SU-DHL-6 (cell line): ENCODE measurements around the gene ETFA.

ENCODE experiments used
- H2AFZ ChIP-seq: fragments of 200-600 bp; sonication (generic); 2 replicates; pipeline ENCODE4 v1.6.1; 2014; ENCODE audit warnings: low read depth, mild to moderate bottlenecking, moderate library complexity, mixed read lengths, antibody characterized with exemption, low read length; ENCODE audit not compliant: severe bottlenecking
- H3F3A ChIP-seq: fragments of 200-600 bp; shearing (Covaris generic); 2 replicates; pipeline ENCODE4 v1.6.0; 2016; ENCODE audit warnings: antibody characterized with exemption, mild to moderate bottlenecking; ENCODE audit not compliant: insufficient read depth
- H3K27ac ChIP-seq: fragments of 200-600 bp; sonication (generic); 2 replicates; pipeline ENCODE4 v1.5.1; 2016; ENCODE audit warnings: low read depth, mild to moderate bottlenecking, low read length, moderate library complexity, mixed read lengths
- H3K27me3 ChIP-seq: fragments of 200-600 bp; sonication (generic), shearing (Covaris generic); 2 replicates; pipeline ENCODE4 v1.6.0; 2014; ENCODE audit warnings: mild to moderate bottlenecking, low read length
- H3K36me3 ChIP-seq: fragments of 200-600 bp; sonication (generic); 2 replicates; pipeline ENCODE4 v1.6.1; 2014; ENCODE audit warnings: mild to moderate bottlenecking, low read length, mixed read lengths
- H3K4me2 ChIP-seq: fragments of 300-600, 200-600 bp; shearing (Covaris generic), sonication (generic); 2 replicates; pipeline ENCODE4 v1.6.0; 2014; ENCODE audit warnings: low read length, low read depth, mild to moderate bottlenecking; ENCODE audit not compliant: poor library complexity, severe bottlenecking
- H3K4me3 ChIP-seq: fragments of 200-600 bp; sonication (generic); 2 replicates; pipeline ENCODE4 v1.5.1; 2014; ENCODE audit warnings: antibody characterized with exemption, low read length, mild to moderate bottlenecking, mixed read lengths; ENCODE audit not compliant: insufficient read depth, poor library complexity, severe bottlenecking
- H3K79me2 ChIP-seq: fragments of 200-600 bp; sonication (generic); 2 replicates; pipeline ENCODE4 v1.6.1; 2014; ENCODE audit warnings: mild to moderate bottlenecking, low read length, moderate library complexity; ENCODE audit not compliant: insufficient read depth
- H3K9ac ChIP-seq: fragments of 200-600 bp; sonication (generic); 2 replicates; pipeline ENCODE4 v1.7.0; 2014; ENCODE audit warnings: mild to moderate bottlenecking, low read length
- H3K9me2 ChIP-seq: fragments of 200-600 bp; sonication (generic); replicated peaks from 2 replicates; pipeline ENCODE4 v1.6.1; 2014; ENCODE audit warnings: low read length; ENCODE audit not compliant: insufficient read depth
- H3K9me3 ChIP-seq: fragments of 200-600 bp; sonication (generic); 2 replicates; pipeline ENCODE4 v1.6.1; 2014; ENCODE audit warnings: low read length, mixed read lengths; ENCODE audit not compliant: insufficient read depth
- H4K20me1 ChIP-seq: fragments of 200-600 bp; sonication (generic); 2 replicates; pipeline ENCODE4 v1.6.1; 2014; ENCODE audit warnings: low read depth, mild to moderate bottlenecking, antibody characterized with exemption, low read length, moderate library complexity, mixed read lengths
- EZH2phosphoT487 ChIP-seq: fragments of 200-600 bp; sonication (generic), shearing (Covaris generic); conservative IDR thresholded peaks from 2 replicates; pipeline ENCODE4 v1.6.1; 2018; ENCODE audit warnings: mild to moderate bottlenecking, antibody characterized with exemption, low read length, moderate library complexity, mixed read lengths
- TF ChIP-seq, protein P1 (sequence below): fragments of 200-600 bp; sonication (generic); IDR thresholded peaks from one replicate; pipeline ENCODE4 v1.5.1; 2017; ENCODE audit warnings: antibody characterized with exemption, mild to moderate bottlenecking, low read length, moderate library complexity; ENCODE audit not compliant: insufficient read depth, poor library complexity, severe bottlenecking

The ETFA gene

DNA sequence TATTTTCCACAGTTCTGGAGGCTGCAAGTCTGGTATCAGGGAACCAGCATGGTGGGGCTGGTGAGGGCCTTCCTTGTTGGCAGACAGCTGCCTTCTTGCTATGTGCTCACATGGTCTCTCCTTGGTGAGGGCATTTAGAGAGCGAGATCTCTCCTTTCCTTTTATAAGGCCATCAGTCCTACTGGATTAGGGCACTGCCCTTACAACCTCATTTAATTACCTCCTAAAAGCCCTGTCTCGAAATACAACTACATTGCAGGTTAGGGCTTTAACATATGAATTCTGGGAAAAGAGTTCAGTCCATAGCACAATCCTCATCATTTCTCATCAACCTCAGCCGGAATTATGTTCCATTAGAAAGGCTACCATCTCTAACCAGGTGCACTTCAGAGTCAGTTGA, 47.2 kb upstream of the ETFA start:
- no peak overlapping the region for H3K4me2 ChIP-seq
- no peaks in the 10 kb centered on the region for H3F3A ChIP-seq
- H3K27me3 ChIP-seq, result no peaks in the 10 kb centered on the region
- no peaks in the 10 kb centered on the region for H3K9me3 ChIP-seq
- no peaks in the 10 kb centered on the region for H3K9me2 ChIP-seq
- no peak for TF ChIP-seq EZH2phosphoT487
- TF ChIP-seq, protein P1, sequence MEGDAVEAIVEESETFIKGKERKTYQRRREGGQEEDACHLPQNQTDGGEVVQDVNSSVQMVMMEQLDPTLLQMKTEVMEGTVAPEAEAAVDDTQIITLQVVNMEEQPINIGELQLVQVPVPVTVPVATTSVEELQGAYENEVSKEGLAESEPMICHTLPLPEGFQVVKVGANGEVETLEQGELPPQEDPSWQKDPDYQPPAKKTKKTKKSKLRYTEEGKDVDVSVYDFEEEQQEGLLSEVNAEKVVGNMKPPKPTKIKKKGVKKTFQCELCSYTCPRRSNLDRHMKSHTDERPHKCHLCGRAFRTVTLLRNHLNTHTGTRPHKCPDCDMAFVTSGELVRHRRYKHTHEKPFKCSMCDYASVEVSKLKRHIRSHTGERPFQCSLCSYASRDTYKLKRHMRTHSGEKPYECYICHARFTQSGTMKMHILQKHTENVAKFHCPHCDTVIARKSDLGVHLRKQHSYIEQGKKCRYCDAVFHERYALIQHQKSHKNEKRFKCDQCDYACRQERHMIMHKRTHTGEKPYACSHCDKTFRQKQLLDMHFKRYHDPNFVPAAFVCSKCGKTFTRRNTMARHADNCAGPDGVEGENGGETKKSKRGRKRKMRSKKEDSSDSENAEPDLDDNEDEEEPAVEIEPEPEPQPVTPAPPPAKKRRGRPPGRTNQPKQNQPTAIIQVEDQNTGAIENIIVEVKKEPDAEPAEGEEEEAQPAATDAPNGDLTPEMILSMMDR, result no peak
- H3K4me3 ChIP-seq, result no peak overlapping the region
- H3K36me3 ChIP-seq, result no peaks in the 10 kb centered on the region
- H3K79me2 ChIP-seq, result no peaks in the 10 kb centered on the region
- H3K27ac ChIP-seq, result no peak overlapping the region
- H2AFZ ChIP-seq, result no peak overlapping the region
- no peak overlapping the region for H3K9ac ChIP-seq
- H4K20me1 ChIP-seq, result no peaks in the 10 kb centered on the region

DNA sequence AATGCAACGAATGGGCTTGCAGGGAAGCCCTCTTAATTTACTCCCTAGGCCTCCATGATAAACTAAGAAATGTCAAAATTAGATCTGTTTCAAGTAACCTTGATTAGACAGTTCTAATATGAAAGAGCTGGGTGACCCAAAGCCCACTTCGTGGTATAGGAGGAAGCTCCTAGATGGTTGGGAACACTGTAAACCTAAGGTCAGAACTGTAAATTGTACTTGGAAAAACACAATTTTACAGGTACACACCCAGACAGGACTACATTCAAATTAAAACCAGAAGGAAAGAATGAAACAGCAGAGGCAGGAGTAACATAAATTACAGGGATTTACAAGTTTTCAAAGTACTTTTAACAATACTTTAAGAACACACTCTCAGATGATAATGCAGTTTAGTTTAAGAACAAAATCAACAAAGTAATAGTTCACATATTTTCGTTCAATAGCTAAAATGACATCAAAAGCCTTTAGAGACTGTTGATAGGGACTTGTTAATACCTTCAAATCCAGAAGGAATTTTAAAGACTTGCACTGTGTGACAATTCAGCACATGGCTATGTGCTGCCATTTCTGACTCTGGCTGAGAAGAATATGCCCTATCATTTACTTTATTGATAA, 43.7 kb upstream of the ETFA start:
- H3K9me3 ChIP-seq, result no peaks in the 10 kb centered on the region
- no peak overlapping the region for H3K4me2 ChIP-seq
- no peak overlapping the region for H3K27ac ChIP-seq
- H4K20me1 ChIP-seq, result 0 out of 2 replicates have a peak, but pooled peaks cover 5% of the 10 kb centered on the region
- H3K9ac ChIP-seq, result no peak overlapping the region
- H3K79me2 ChIP-seq, result no peaks in the 10 kb centered on the region
- no peaks in the 10 kb centered on the region for H3F3A ChIP-seq
- no peaks in the 10 kb centered on the region for H3K27me3 ChIP-seq
- TF ChIP-seq EZH2phosphoT487, result no peak
- TF ChIP-seq, protein P1, result no peak
- no peaks in the 10 kb centered on the region for H3K36me3 ChIP-seq
- no peaks in the 10 kb centered on the region for H3K9me2 ChIP-seq
- no peak overlapping the region for H3K4me3 ChIP-seq
- H2AFZ ChIP-seq, result no peak overlapping the region

DNA sequence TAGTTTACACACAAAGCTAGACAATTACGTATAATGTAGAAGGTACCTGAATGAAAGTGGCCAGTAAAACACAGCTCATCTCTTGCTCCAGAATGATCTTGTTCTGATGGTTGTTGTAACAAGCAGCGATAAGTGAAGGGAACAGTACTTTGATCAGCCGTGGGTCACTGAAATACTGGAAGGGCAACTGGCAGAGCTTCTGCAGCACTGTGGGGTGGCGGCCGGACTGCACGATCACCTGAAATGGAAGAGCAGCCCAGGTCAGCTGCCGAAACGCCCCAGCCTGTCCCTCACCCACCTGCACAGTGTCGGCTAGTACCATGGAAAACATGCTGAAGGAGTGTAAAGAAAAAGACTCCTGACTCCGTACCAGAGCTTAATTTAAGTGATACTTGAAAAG, 42.6 kb upstream of the ETFA start:
- TF ChIP-seq, protein P1, result no peak
- TF ChIP-seq EZH2phosphoT487, result no peak
- no peaks in the 10 kb centered on the region for H3K79me2 ChIP-seq
- no peaks in the 10 kb centered on the region for H3K9me2 ChIP-seq
- no peaks in the 10 kb centered on the region for H3K27me3 ChIP-seq
- H3K4me2 ChIP-seq, result no peak overlapping the region
- no peaks in the 10 kb centered on the region for H3K36me3 ChIP-seq
- H4K20me1 ChIP-seq, result 0 out of 2 replicates have a peak, but pooled peaks cover 5% of the 10 kb centered on the region
- H3K9me3 ChIP-seq, result no peaks in the 10 kb centered on the region
- no peaks in the 10 kb centered on the region for H3F3A ChIP-seq
- H3K4me3 ChIP-seq, result no peak overlapping the region
- no peak overlapping the region for H3K9ac ChIP-seq
- H2AFZ ChIP-seq, result no peak overlapping the region
- H3K27ac ChIP-seq, result no peak overlapping the region
